ENCODE measurements around the gene P2RY8.
"Not testable (repeated sequence)": the region's sequence is repeated elsewhere in the genome, so short reads cannot be mapped to it uniquely, and the experiment has no call there.

Gene P2RY8

GRCh38 chrX:1475481-1475880 is 61.5 kb downstream of the P2RY8 start:
- CTCF ChIA-PET, result no interaction called here
- Histone ChIP-seq H3K4me1 (ENCODE audit: control extremely low read depth in 1 of 4, control insufficient read depth in 4 of 4, insufficient read depth in 4 of 4, low read length in 3 of 4) (peaks cover 8 to 63% (median 35%) of the 10 kb centered on the region in 4 experiments), H3K36me3 (ENCODE audit: control insufficient read depth in 4 of 4, insufficient read depth in 4 of 4, low read length in 3 of 4) (peaks cover 2 to 40% (median 19%) of the 10 kb centered on the region in 4 experiments), H3K4me3 (ENCODE audit: control insufficient read depth in 1 of 7, extremely low read depth in 1 of 7, insufficient read depth in 4 of 7, low read depth in 2 of 7, low read length in 6 of 7) (no peak overlapping the region), H3K27ac (ENCODE audit: insufficient read depth in 1 of 2, low read depth in 1 of 2, low read length in 2 of 2, poor library complexity in 1 of 2, severe bottlenecking in 2 of 2) (no peak overlapping the region), H3K9me3 (ENCODE audit: control extremely low read depth in 1 of 5, control insufficient read depth in 4 of 5, insufficient read depth in 2 of 5, low read depth in 1 of 5, low read length in 4 of 5) (peaks cover 0 to 9% (median 0%) of the 10 kb centered on the region in 5 experiments), H3K27me3 (replicated peaks in 2 of 5; ENCODE audit: control insufficient read depth in 4 of 5, insufficient read depth in 5 of 5, low read length in 4 of 5) (no peaks in the 10 kb centered on the region)
- no CpG with 5 or more reads among the region's 4 CpGs for WGBS (ENCODE audit: insufficient coverage)
- peak in 1 of 3 donors; percentile 55 for DNase-seq
- POLR2A ChIA-PET, result no interaction called here

DNA sequence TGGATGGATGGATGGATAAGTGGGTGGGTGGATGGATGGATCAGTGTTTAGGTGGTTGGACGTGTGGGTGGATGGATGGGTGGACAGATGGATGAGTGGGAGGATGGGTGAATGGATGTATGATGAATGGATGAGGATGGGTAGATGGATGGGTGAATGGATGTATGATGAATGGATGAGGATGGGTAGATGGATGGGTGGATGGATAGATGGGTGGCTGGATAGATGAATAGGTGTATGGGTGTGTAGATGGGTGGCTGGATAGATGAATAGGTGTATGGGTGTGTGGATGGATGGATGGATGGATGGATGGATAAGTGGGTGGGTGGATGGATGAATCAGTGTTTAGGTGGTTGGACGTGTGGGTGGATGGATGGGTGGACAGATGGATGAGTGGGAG is 62.4 kb downstream of the P2RY8 start:
- DNase-seq; H3K4me3 ChIP-seq (ENCODE audit: control insufficient read depth in 1 of 7, extremely low read depth in 1 of 7, insufficient read depth in 4 of 7, low read depth in 2 of 7, low read length in 6 of 7): not testable (repeated sequence)

GRCh38 chrX:1472975-1473374 is 64.0 kb downstream of the P2RY8 start:
- 94% methylated on average over 2 of the region's 2 CpGs for WGBS (ENCODE audit: insufficient coverage)
- no peak for DNase-seq
- Histone ChIP-seq H3K4me3 (ENCODE audit: control insufficient read depth in 1 of 7, extremely low read depth in 1 of 7, insufficient read depth in 4 of 7, low read depth in 2 of 7, low read length in 6 of 7) (no peak overlapping the region), H3K4me1 (ENCODE audit: control extremely low read depth in 1 of 4, control insufficient read depth in 4 of 4, insufficient read depth in 4 of 4, low read length in 3 of 4) (peaks cover 8 to 57% (median 42%) of the 10 kb centered on the region in 4 experiments), H3K27me3 (replicated peaks in 2 of 5; ENCODE audit: control insufficient read depth in 4 of 5, insufficient read depth in 5 of 5, low read length in 4 of 5) (no peaks in the 10 kb centered on the region), H3K36me3 (ENCODE audit: control insufficient read depth in 4 of 4, insufficient read depth in 4 of 4, low read length in 3 of 4) (peaks cover 0 to 23% (median 10%) of the 10 kb centered on the region in 4 experiments), H3K9me3 (ENCODE audit: control extremely low read depth in 1 of 5, control insufficient read depth in 4 of 5, insufficient read depth in 2 of 5, low read depth in 1 of 5, low read length in 4 of 5) (no peaks in the 10 kb centered on the region), H3K27ac (ENCODE audit: insufficient read depth in 1 of 2, low read depth in 1 of 2, low read length in 2 of 2, poor library complexity in 1 of 2, severe bottlenecking in 2 of 2) (no peak overlapping the region)
- ChIA-PET POLR2A (no interaction called here), CTCF (no interaction called here)

More for the DNA sequence above, 62.4 kb downstream of the P2RY8 start:
- H3K9me3 ChIP-seq (ENCODE audit: control extremely low read depth in 1 of 5, control insufficient read depth in 4 of 5, insufficient read depth in 2 of 5, low read depth in 1 of 5, low read length in 4 of 5); POLR2A ChIA-PET; H3K27me3 ChIP-seq (replicated peaks in 2 of 5; ENCODE audit: control insufficient read depth in 4 of 5, insufficient read depth in 5 of 5, low read length in 4 of 5); H3K27ac ChIP-seq (ENCODE audit: insufficient read depth in 1 of 2, low read depth in 1 of 2, low read length in 2 of 2, poor library complexity in 1 of 2, severe bottlenecking in 2 of 2); CTCF ChIA-PET: not testable (repeated sequence)
- peaks cover 8 to 62% (median 39%) of the 10 kb centered on the region in 4 experiments for H3K4me1 ChIP-seq (ENCODE audit: control extremely low read depth in 1 of 4, control insufficient read depth in 4 of 4, insufficient read depth in 4 of 4, low read length in 3 of 4)
- peaks cover 2 to 35% (median 16%) of the 10 kb centered on the region in 4 experiments for H3K36me3 ChIP-seq (ENCODE audit: control insufficient read depth in 4 of 4, insufficient read depth in 4 of 4, low read length in 3 of 4)
- WGBS (ENCODE audit: insufficient coverage), result 95% methylated on average over 2 of the region's 2 CpGs

DNA sequence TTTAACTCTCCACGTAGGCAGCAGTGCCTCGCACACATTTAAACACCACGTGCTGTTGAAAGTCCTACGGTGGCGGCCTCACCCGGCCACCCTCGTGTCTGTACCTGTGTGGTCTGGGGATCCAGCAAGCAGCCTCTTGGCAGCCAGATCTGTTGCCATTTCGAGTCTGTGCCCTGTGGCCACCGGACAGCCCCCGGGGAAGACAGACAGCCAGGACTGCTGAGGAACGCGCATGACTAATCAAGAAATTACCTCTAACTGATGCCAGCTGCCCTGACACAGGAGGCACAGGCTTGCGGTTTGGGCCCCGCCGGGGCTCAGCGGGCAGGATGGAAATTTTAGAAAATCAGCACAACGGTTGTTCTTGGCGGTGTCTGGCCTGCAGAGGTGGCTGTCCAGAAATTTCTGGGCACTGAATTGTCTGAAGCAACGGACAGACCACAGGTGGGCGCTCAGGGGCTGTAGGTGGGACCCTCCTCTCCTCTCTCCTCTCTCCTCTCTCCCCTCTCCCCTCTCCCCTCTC is 68.7 kb downstream of the P2RY8 start:
- Histone ChIP-seq H3K27ac (ENCODE audit: insufficient read depth in 1 of 2, low read depth in 1 of 2, low read length in 2 of 2, poor library complexity in 1 of 2, severe bottlenecking in 2 of 2) (peak overlapping the region; percentile 51 to 82), H3K4me1 (ENCODE audit: control extremely low read depth in 1 of 4, control insufficient read depth in 4 of 4, insufficient read depth in 4 of 4, low read length in 3 of 4) (peaks cover 8 to 77% (median 72%) of the 10 kb centered on the region in 4 experiments), H3K4me3 (ENCODE audit: control insufficient read depth in 1 of 7, extremely low read depth in 1 of 7, insufficient read depth in 4 of 7, low read depth in 2 of 7, low read length in 6 of 7) (peak overlapping the region in 3 of 7 experiments; percentile 6 to 48 (median 12)), H3K9me3 (ENCODE audit: control extremely low read depth in 1 of 5, control insufficient read depth in 4 of 5, insufficient read depth in 2 of 5, low read depth in 1 of 5, low read length in 4 of 5) (no peaks in the 10 kb centered on the region), H3K27me3 (replicated peaks in 2 of 5; ENCODE audit: control insufficient read depth in 4 of 5, insufficient read depth in 5 of 5, low read length in 4 of 5) (no peaks in the 10 kb centered on the region), H3K36me3 (ENCODE audit: control insufficient read depth in 4 of 4, insufficient read depth in 4 of 4, low read length in 3 of 4) (peaks cover 0 to 40% (median 22%) of the 10 kb centered on the region in 4 experiments)
- CTCF ChIA-PET, result no interaction called here
- POLR2A ChIA-PET, result no interaction called here
- WGBS (ENCODE audit: insufficient coverage), result 1% methylated on average over 15 of the region's 20 CpGs
- peak; percentile 92 to 98 (median 98) for DNase-seq

GRCh38 chrX:1466971-1467561 is 69.9 kb downstream of the P2RY8 start:
- peaks cover 0 to 51% (median 23%) of the 10 kb centered on the region in 4 experiments for H3K36me3 ChIP-seq (ENCODE audit: control insufficient read depth in 4 of 4, insufficient read depth in 4 of 4, low read length in 3 of 4)
- H3K9me3 ChIP-seq (ENCODE audit: control extremely low read depth in 1 of 5, control insufficient read depth in 4 of 5, insufficient read depth in 2 of 5, low read depth in 1 of 5, low read length in 4 of 5), result no peaks in the 10 kb centered on the region
- ChIA-PET CTCF (no interaction called here), POLR2A (no interaction called here)
- WGBS (ENCODE audit: insufficient coverage), result 7% methylated on average over 15 of the region's 20 CpGs
- peak overlapping the region; percentile 66 to 82 for H3K27ac ChIP-seq (ENCODE audit: insufficient read depth in 1 of 2, low read depth in 1 of 2, low read length in 2 of 2, poor library complexity in 1 of 2, severe bottlenecking in 2 of 2)
- peaks cover 8 to 83% (median 74%) of the 10 kb centered on the region in 4 experiments for H3K4me1 ChIP-seq (ENCODE audit: control extremely low read depth in 1 of 4, control insufficient read depth in 4 of 4, insufficient read depth in 4 of 4, low read length in 3 of 4)
- peak; percentile 77 to 83 (median 82) for DNase-seq
- no peaks in the 10 kb centered on the region for H3K27me3 ChIP-seq (replicated peaks in 2 of 5; ENCODE audit: control insufficient read depth in 4 of 5, insufficient read depth in 5 of 5, low read length in 4 of 5)
- peak overlapping the region in 6 of 7 experiments; percentile 28 to 74 (median 48) for H3K4me3 ChIP-seq (ENCODE audit: control insufficient read depth in 1 of 7, extremely low read depth in 1 of 7, insufficient read depth in 4 of 7, low read depth in 2 of 7, low read length in 6 of 7)

DNA sequence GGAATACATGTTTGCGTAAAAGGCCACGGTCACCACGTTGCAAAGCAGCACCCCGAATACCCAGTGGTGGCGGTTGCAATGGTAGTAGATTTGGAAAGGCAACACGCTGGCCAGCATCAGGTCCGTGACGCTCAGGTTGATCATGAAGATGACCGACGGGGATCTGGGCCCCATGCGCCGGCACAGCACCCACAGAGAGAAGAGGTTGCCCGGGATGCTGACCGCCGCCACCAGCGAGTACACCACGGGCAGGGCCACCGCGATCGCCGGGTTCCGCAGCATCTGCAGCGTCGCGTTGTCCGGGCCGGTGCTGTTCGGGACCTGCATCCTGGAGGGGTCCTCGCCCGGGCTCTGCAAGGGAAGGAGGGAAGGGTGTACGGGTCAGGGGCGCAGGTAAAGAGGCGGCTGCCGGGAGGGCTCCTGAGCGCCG is 70.7 kb downstream of the P2RY8 start:
- POLR2A ChIA-PET, result no interaction called here

More for the DNA sequence above, 70.7 kb downstream of the P2RY8 start:
- Histone ChIP-seq H3K4me1 (ENCODE audit: control extremely low read depth in 1 of 4, control insufficient read depth in 4 of 4, insufficient read depth in 4 of 4, low read length in 3 of 4) (peaks cover 5 to 75% (median 66%) of the 10 kb centered on the region in 4 experiments), H3K27me3 (replicated peaks in 2 of 5; ENCODE audit: control insufficient read depth in 4 of 5, insufficient read depth in 5 of 5, low read length in 4 of 5) (no peaks in the 10 kb centered on the region), H3K36me3 (ENCODE audit: control insufficient read depth in 4 of 4, insufficient read depth in 4 of 4, low read length in 3 of 4) (peaks cover 0 to 51% (median 23%) of the 10 kb centered on the region in 4 experiments), H3K9me3 (ENCODE audit: control extremely low read depth in 1 of 5, control insufficient read depth in 4 of 5, insufficient read depth in 2 of 5, low read depth in 1 of 5, low read length in 4 of 5) (no peaks in the 10 kb centered on the region), H3K27ac (ENCODE audit: insufficient read depth in 1 of 2, low read depth in 1 of 2, low read length in 2 of 2, poor library complexity in 1 of 2, severe bottlenecking in 2 of 2) (no peak overlapping the region), H3K4me3 (ENCODE audit: control insufficient read depth in 1 of 7, extremely low read depth in 1 of 7, insufficient read depth in 4 of 7, low read depth in 2 of 7, low read length in 6 of 7) (peak overlapping the region in 2 of 7 experiments; percentile 4 to 74)
- CTCF ChIA-PET, result no interaction called here
- DNase-seq, result no peak
- 96% methylated on average over 30 of the region's 36 CpGs for WGBS (ENCODE audit: insufficient coverage)
